SU-DHL-6 (cell line): ENCODE measurements around the gene CASD1.

Experiments used
- H2AFZ ChIP-seq: fragments of 200-600 bp; sonication (generic); 2 replicates; pipeline ENCODE4 v1.6.1; 2014; ENCODE audit warnings: low read depth, mild to moderate bottlenecking, moderate library complexity, mixed read lengths, antibody characterized with exemption, low read length; ENCODE audit not compliant: severe bottlenecking
- H3F3A ChIP-seq: fragments of 200-600 bp; shearing (Covaris generic); 2 replicates; pipeline ENCODE4 v1.6.0; 2016; ENCODE audit warnings: antibody characterized with exemption, mild to moderate bottlenecking; ENCODE audit not compliant: insufficient read depth
- H3K27ac ChIP-seq: fragments of 200-600 bp; sonication (generic); 2 replicates; pipeline ENCODE4 v1.5.1; 2016; ENCODE audit warnings: low read depth, mild to moderate bottlenecking, low read length, moderate library complexity, mixed read lengths
- H3K27me3 ChIP-seq: fragments of 200-600 bp; sonication (generic), shearing (Covaris generic); 2 replicates; pipeline ENCODE4 v1.6.0; 2014; ENCODE audit warnings: mild to moderate bottlenecking, low read length
- H3K36me3 ChIP-seq: fragments of 200-600 bp; sonication (generic); 2 replicates; pipeline ENCODE4 v1.6.1; 2014; ENCODE audit warnings: mild to moderate bottlenecking, low read length, mixed read lengths
- H3K4me2 ChIP-seq: fragments of 300-600, 200-600 bp; shearing (Covaris generic), sonication (generic); 2 replicates; pipeline ENCODE4 v1.6.0; 2014; ENCODE audit warnings: low read length, low read depth, mild to moderate bottlenecking; ENCODE audit not compliant: poor library complexity, severe bottlenecking
- H3K4me3 ChIP-seq: fragments of 200-600 bp; sonication (generic); 2 replicates; pipeline ENCODE4 v1.5.1; 2014; ENCODE audit warnings: antibody characterized with exemption, low read length, mild to moderate bottlenecking, mixed read lengths; ENCODE audit not compliant: insufficient read depth, poor library complexity, severe bottlenecking
- H3K79me2 ChIP-seq: fragments of 200-600 bp; sonication (generic); 2 replicates; pipeline ENCODE4 v1.6.1; 2014; ENCODE audit warnings: mild to moderate bottlenecking, low read length, moderate library complexity; ENCODE audit not compliant: insufficient read depth
- H3K9ac ChIP-seq: fragments of 200-600 bp; sonication (generic); 2 replicates; pipeline ENCODE4 v1.7.0; 2014; ENCODE audit warnings: mild to moderate bottlenecking, low read length
- H3K9me2 ChIP-seq: fragments of 200-600 bp; sonication (generic); replicated peaks from 2 replicates; pipeline ENCODE4 v1.6.1; 2014; ENCODE audit warnings: low read length; ENCODE audit not compliant: insufficient read depth
- H3K9me3 ChIP-seq: fragments of 200-600 bp; sonication (generic); 2 replicates; pipeline ENCODE4 v1.6.1; 2014; ENCODE audit warnings: low read length, mixed read lengths; ENCODE audit not compliant: insufficient read depth
- H4K20me1 ChIP-seq: fragments of 200-600 bp; sonication (generic); 2 replicates; pipeline ENCODE4 v1.6.1; 2014; ENCODE audit warnings: low read depth, mild to moderate bottlenecking, antibody characterized with exemption, low read length, moderate library complexity, mixed read lengths
- CTCF ChIP-seq: fragments of 200-600 bp; sonication (generic); IDR thresholded peaks from one replicate; pipeline ENCODE4 v1.5.1; 2017; ENCODE audit warnings: antibody characterized with exemption, mild to moderate bottlenecking, low read length, moderate library complexity; ENCODE audit not compliant: insufficient read depth, poor library complexity, severe bottlenecking
- EZH2phosphoT487 ChIP-seq: fragments of 200-600 bp; sonication (generic), shearing (Covaris generic); conservative IDR thresholded peaks from 2 replicates; pipeline ENCODE4 v1.6.1; 2018; ENCODE audit warnings: mild to moderate bottlenecking, antibody characterized with exemption, low read length, moderate library complexity, mixed read lengths

Gene CASD1

GRCh38 chr7:94472608-94473007 lies 37.0 kb upstream of the CASD1 start:
- H3K27ac ChIP-seq: no peak overlapping the region
- H3K4me2 ChIP-seq: no peak overlapping the region
- no peak overlapping the region for H2AFZ ChIP-seq
- H3K79me2 ChIP-seq: no peaks in the 10 kb centered on the region
- no peak overlapping the region for H3K9ac ChIP-seq
- no peaks in the 10 kb centered on the region for H3K9me2 ChIP-seq
- H3K9me3 ChIP-seq: no peaks in the 10 kb centered on the region
- TF ChIP-seq EZH2phosphoT487 (no peak), CTCF (no peak)
- H3F3A ChIP-seq: no peaks in the 10 kb centered on the region
- no peaks in the 10 kb centered on the region; the same call in 1 of the 2 replicates for H3K36me3 ChIP-seq
- no peaks in the 10 kb centered on the region for H4K20me1 ChIP-seq
- H3K27me3 ChIP-seq: 0 out of 2 replicates have a peak, but pooled peaks cover 3% of the 10 kb centered on the region
- no peak overlapping the region for H3K4me3 ChIP-seq

GRCh38 chr7:94476251-94476840 lies 33.3 kb upstream of the CASD1 start:
- Histone ChIP-seq H3K4me3 (no peak overlapping the region), H3K4me2 (no peak overlapping the region), H3K36me3 (no peaks in the 10 kb centered on the region; the same call in 1 of the 2 replicates), H4K20me1 (no peaks in the 10 kb centered on the region), H3K27me3 (0 out of 2 replicates have a peak, but pooled peaks cover 3% of the 10 kb centered on the region), H3K9me3 (no peaks in the 10 kb centered on the region), H3F3A (no peaks in the 10 kb centered on the region), H3K27ac (no peak overlapping the region), H3K9ac (no peak overlapping the region), H2AFZ (no peak overlapping the region), H3K9me2 (no peaks in the 10 kb centered on the region), H3K79me2 (no peaks in the 10 kb centered on the region)
- TF ChIP-seq CTCF (no peak), EZH2phosphoT487 (no peak)

- Histone ChIP-seq H3K27me3 (no peaks in the 10 kb centered on the region), H4K20me1 (no peaks in the 10 kb centered on the region), H3K79me2 (no peaks in the 10 kb centered on the region), H3F3A (no peaks in the 10 kb centered on the region), H3K36me3 (no peaks in the 10 kb centered on the region), H3K4me2 (no peak overlapping the region), H3K27ac (no peak overlapping the region), H2AFZ (no peak overlapping the region), H3K9ac (no peak overlapping the region), H3K4me3 (no peak overlapping the region), H3K9me3 (no peaks in the 10 kb centered on the region), H3K9me2 (no peaks in the 10 kb centered on the region)
- TF ChIP-seq CTCF (no peak), EZH2phosphoT487 (no peak)
Measured at GRCh38 chr7:94477878-94478277, 31.7 kb upstream of the CASD1 start.
